GM19395 (cell line): ENCODE measurements around the gene CHKA.

Experiments used
- ATAC-seq: cut with Tn5 transposase; IDR thresholded peaks from one replicate; pipeline ENCODE4 v1.9.1; 2021; ENCODE audit warnings: mild to moderate bottlenecking, moderate library complexity; ENCODE audit not compliant: unreplicated experiment

The CHKA gene

GRCh38 chr11:68033708-68034045 is 87.5 kb downstream of the CHKA start:
- no peak for ATAC-seq

GRCh38 chr11:68032997-68033707 is 88.0 kb downstream of the CHKA start:
- no peak for ATAC-seq

- ATAC-seq, result no peak
These were observed 89.2 kb downstream of the CHKA start for GRCh38 chr11:68032003-68032402.

- ATAC-seq, result no peak
These were observed 90.1 kb downstream of the CHKA start for GRCh38 chr11:68031144-68031464.

GRCh38 chr11:68030318-68031143 is 90.7 kb downstream of the CHKA start, which contains the start of gene NDUFS8:
Gene NDUFS8, plus strand, starts transcription at chr11:68030681. Its CDS starts 1,471 bp downstream, at chr11:68032152.
- ATAC-seq, result peak; percentile 94

GRCh38 chr11:68028802-68029545 is 92.2 kb downstream of the CHKA start:
- no peak for ATAC-seq

- ATAC-seq, result no peak
These were observed 93.5 kb downstream of the CHKA start for GRCh38 chr11:68027667-68028066.

GRCh38 chr11:68026391-68027105 is 94.6 kb downstream of the CHKA start:
- no peak for ATAC-seq

GRCh38 chr11:68025047-68025446 is 96.1 kb downstream of the CHKA start:
- ATAC-seq, result no peak

GRCh38 chr11:68024508-68024907 is 96.7 kb downstream of the CHKA start:
- ATAC-seq, result no peak

GRCh38 chr11:68022531-68022930 is 98.7 kb downstream of the CHKA start:
- no peak for ATAC-seq

- no peak for ATAC-seq
These were observed 99.9 kb downstream of the CHKA start for GRCh38 chr11:68021167-68021787.

GRCh38 chr11:68020575-68020974 is 100.6 kb downstream of the CHKA start:
- no peak for ATAC-seq

- no peak for ATAC-seq
These were observed 101.7 kb downstream of the CHKA start for GRCh38 chr11:68019486-68019885.

- ATAC-seq, result no peak
These were observed 102.4 kb downstream of the CHKA start for GRCh38 chr11:68018730-68019190.

- ATAC-seq, result no peak
These were observed 103.0 kb downstream of the CHKA start for GRCh38 chr11:68017980-68018729.

- ATAC-seq, result no peak
These were observed 104.0 kb downstream of the CHKA start for GRCh38 chr11:68016904-68017817.

- ATAC-seq, result no peak
These were observed 104.9 kb downstream of the CHKA start for GRCh38 chr11:68016161-68016903.
